ENCODE data around the gene METTL14. TPM values are rescaled to one million over a fixed set of nuclear protein-coding genes. Genes with fewer than 3 reads are reported as not detected.

The METTL14 gene
- total RNA-seq, 1 experiment from 2014 or later = 8.3 TPM

GRCh38 chr4:118729287-118730286 is 44.4 kb downstream of the METTL14 start:
- H3K4me3 ChIP-seq = no peak overlapping the region
- DNase-seq = no peak
- no peaks in the 10 kb centered on the region for H3K9me3 ChIP-seq
- peaks cover 35% of the 10 kb centered on the region for H3K36me3 ChIP-seq
- H3K27me3 ChIP-seq = no peaks in the 10 kb centered on the region

- Histone ChIP-seq H3K4me3 (no peak overlapping the region), H3K36me3 (peaks cover 38% of the 10 kb centered on the region), H3K27me3 (no peaks in the 10 kb centered on the region), H3K9me3 (no peaks in the 10 kb centered on the region)
- no peak for DNase-seq
Measured at GRCh38 chr4:118730683-118731082, 45.5 kb downstream of the METTL14 start.

GRCh38 chr4:118732591-118733330 is 47.6 kb downstream of the METTL14 start:
- no peaks in the 10 kb centered on the region for H3K9me3 ChIP-seq
- peaks cover 49% of the 10 kb centered on the region for H3K36me3 ChIP-seq
- DNase-seq = no peak
- H3K27me3 ChIP-seq = no peaks in the 10 kb centered on the region
- no peak overlapping the region for H3K4me3 ChIP-seq

- Histone ChIP-seq H3K27me3 (no peaks in the 10 kb centered on the region), H3K9me3 (no peaks in the 10 kb centered on the region), H3K36me3 (peaks cover 54% of the 10 kb centered on the region), H3K4me3 (no peak overlapping the region)
- no peak for DNase-seq
Measured at GRCh38 chr4:118734491-118735205, 49.5 kb downstream of the METTL14 start.

GRCh38 chr4:118736900-118737299 is 51.7 kb downstream of the METTL14 start:
- no peaks in the 10 kb centered on the region for H3K9me3 ChIP-seq
- DNase-seq = no peak
- no peaks in the 10 kb centered on the region for H3K27me3 ChIP-seq
- H3K36me3 ChIP-seq = peaks cover 52% of the 10 kb centered on the region
- H3K4me3 ChIP-seq = no peak overlapping the region

GRCh38 chr4:118738090-118738489 is 52.9 kb downstream of the METTL14 start:
- no peak for DNase-seq
- peaks cover 52% of the 10 kb centered on the region for H3K36me3 ChIP-seq

GRCh38 chr4:118739022-118739713 is 54.0 kb downstream of the METTL14 start:
- no peak for DNase-seq
- Histone ChIP-seq H3K27me3 (no peaks in the 10 kb centered on the region), H3K36me3 (peaks cover 50% of the 10 kb centered on the region), H3K4me3 (no peak overlapping the region), H3K9me3 (no peaks in the 10 kb centered on the region)

More at GRCh38 chr4:118738090-118738489, 52.9 kb downstream of the METTL14 start:
- Histone ChIP-seq H3K27me3 (no peaks in the 10 kb centered on the region), H3K9me3 (no peaks in the 10 kb centered on the region), H3K4me3 (no peak overlapping the region)

- Histone ChIP-seq H3K27me3 (no peaks in the 10 kb centered on the region), H3K4me3 (no peak overlapping the region), H3K9me3 (no peaks in the 10 kb centered on the region), H3K36me3 (peaks cover 50% of the 10 kb centered on the region)
- no peak for DNase-seq
Measured at GRCh38 chr4:118740869-118741268, 55.7 kb downstream of the METTL14 start.

GRCh38 chr4:118741301-118741855 is 56.2 kb downstream of the METTL14 start:
- H3K9me3 ChIP-seq = no peaks in the 10 kb centered on the region
- DNase-seq = no peak
- H3K4me3 ChIP-seq = no peak overlapping the region
- peaks cover 46% of the 10 kb centered on the region for H3K36me3 ChIP-seq
- no peaks in the 10 kb centered on the region for H3K27me3 ChIP-seq

- Histone ChIP-seq H3K27me3 (no peaks in the 10 kb centered on the region), H3K36me3 (peaks cover 39% of the 10 kb centered on the region)
Measured at GRCh38 chr4:118742050-118742449, 56.9 kb downstream of the METTL14 start.

GRCh38 chr4:118743867-118744266 is 58.7 kb downstream of the METTL14 start:
- Histone ChIP-seq H3K36me3 (peaks cover 24% of the 10 kb centered on the region), H3K27me3 (no peaks in the 10 kb centered on the region), H3K9me3 (no peaks in the 10 kb centered on the region), H3K4me3 (no peak overlapping the region)
- DNase-seq = no peak

More at GRCh38 chr4:118742050-118742449, 56.9 kb downstream of the METTL14 start:
- H3K4me3 ChIP-seq = no peak overlapping the region
- H3K9me3 ChIP-seq = no peaks in the 10 kb centered on the region
- DNase-seq = no peak

- Histone ChIP-seq H3K4me3 (no peak overlapping the region), H3K27me3 (no peaks in the 10 kb centered on the region), H3K9me3 (no peaks in the 10 kb centered on the region), H3K36me3 (peaks cover 15% of the 10 kb centered on the region)
- DNase-seq = no peak
Measured at GRCh38 chr4:118745357-118745756, 60.2 kb downstream of the METTL14 start.

GRCh38 chr4:118746251-118746919 is 61.2 kb downstream of the METTL14 start:
- no peak overlapping the region for H3K4me3 ChIP-seq
- DNase-seq = no peak
- H3K9me3 ChIP-seq = no peaks in the 10 kb centered on the region
- no peaks in the 10 kb centered on the region for H3K27me3 ChIP-seq
- H3K36me3 ChIP-seq = peaks cover 17% of the 10 kb centered on the region

- Histone ChIP-seq H3K4me3 (no peak overlapping the region), H3K36me3 (peaks cover 36% of the 10 kb centered on the region), H3K9me3 (no peaks in the 10 kb centered on the region), H3K27me3 (no peaks in the 10 kb centered on the region)
- no peak for DNase-seq
Measured at GRCh38 chr4:118749347-118749988, 64.3 kb downstream of the METTL14 start.

All from MG63 (cell line).